Activated CD4-positive, alpha-beta T cell treated with anti-CD3 and anti-CD28 coated beads for 4 hours (primary cell): Measurements from ENCODE around the gene P2RY14.

Source experiments
- DNase-seq, 2 donors: peaks; one replicate each; pipeline ENCODE4 v3.0.0-alpha.2; 2020

The P2RY14 gene

DNA sequence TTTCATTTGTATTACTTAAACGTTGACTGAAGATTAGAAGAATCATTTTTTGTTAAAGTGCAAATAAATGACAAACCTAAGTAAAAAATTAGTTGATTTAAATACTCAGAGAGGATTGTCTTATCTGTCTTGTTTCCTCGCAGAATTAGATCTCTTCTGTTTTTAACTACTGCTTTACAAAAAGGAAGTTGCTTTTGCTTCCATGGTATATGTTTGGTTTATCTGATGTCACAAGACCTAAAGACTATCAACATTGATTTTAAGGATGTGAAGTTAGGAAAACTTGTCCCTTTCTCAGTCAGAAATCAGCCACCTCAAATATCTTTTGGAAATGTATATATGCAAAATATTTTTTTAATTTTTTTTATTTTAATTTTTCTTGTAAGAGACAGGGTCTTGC, 104.0 kb downstream of the P2RY14 start:
- no peak for DNase-seq

- peak; percentile 17 to 18 for DNase-seq
Observed at GRCh38 chr3:151171145-151171757, 107.1 kb downstream of the P2RY14 start.

GRCh38 chr3:151169948-151170679, 108.2 kb downstream of the P2RY14 start:
- DNase-seq: peak in 1 of 2 donors; percentile 28

GRCh38 chr3:151169262-151169947, 108.9 kb downstream of the P2RY14 start:
- DNase-seq: no peak

GRCh38 chr3:151168269-151169094, 109.9 kb downstream of the P2RY14 start:
- DNase-seq: peak; percentile 82 to 87

DNA sequence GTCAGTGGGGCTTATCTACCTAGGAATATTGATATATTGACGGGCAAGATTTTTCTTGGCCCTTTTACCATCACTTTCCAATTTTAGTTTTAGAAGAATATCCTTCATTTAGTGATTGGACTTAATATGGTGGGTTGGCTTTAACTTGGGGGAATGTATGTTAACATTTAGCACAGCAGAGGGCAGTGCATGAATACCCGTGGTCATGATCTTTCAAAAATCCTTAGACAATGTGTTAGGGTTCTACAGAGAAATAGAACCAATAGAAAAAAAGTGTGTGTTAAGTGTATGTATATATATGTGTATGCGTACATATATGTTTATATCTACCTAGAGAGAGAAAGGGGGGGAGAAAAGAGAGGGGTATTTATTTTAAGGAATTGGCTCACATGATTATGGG, 112.2 kb downstream of the P2RY14 start:
- no peak for DNase-seq

DNA sequence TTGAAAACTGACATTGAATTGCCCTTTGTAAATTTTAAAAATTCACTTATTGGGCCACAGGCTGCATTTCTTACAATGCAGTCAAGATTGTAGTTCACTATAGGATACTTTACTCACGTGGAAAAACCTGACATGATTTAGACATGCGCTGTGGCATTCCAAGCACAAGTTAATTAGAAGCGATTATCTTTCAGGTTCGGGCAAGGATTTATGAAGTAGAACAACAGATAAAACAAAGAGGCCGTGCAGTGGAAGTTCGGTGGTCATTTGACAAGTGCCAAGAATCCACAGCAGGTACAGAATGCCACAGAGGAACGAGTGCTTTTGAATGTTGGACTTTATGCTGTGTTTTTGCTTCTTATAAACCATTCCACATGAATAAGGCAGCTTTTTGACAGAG, 113.1 kb downstream of the P2RY14 start:
- DNase-seq: no peak
